Measurements from ENCODE around the gene ACSL1. TPM values are rescaled to one million over a fixed set of nuclear protein-coding genes. Genes with fewer than 3 reads are reported as not detected.

ACSL1 gene, protein sequence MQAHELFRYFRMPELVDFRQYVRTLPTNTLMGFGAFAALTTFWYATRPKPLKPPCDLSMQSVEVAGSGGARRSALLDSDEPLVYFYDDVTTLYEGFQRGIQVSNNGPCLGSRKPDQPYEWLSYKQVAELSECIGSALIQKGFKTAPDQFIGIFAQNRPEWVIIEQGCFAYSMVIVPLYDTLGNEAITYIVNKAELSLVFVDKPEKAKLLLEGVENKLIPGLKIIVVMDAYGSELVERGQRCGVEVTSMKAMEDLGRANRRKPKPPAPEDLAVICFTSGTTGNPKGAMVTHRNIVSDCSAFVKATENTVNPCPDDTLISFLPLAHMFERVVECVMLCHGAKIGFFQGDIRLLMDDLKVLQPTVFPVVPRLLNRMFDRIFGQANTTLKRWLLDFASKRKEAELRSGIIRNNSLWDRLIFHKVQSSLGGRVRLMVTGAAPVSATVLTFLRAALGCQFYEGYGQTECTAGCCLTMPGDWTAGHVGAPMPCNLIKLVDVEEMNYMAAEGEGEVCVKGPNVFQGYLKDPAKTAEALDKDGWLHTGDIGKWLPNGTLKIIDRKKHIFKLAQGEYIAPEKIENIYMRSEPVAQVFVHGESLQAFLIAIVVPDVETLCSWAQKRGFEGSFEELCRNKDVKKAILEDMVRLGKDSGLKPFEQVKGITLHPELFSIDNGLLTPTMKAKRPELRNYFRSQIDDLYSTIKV
- total RNA-seq, result 477 TPM
- long read RNA-seq, transcript ACSL1-202 (20 exons, 3,636 nt), result minor isoform, 6 of 832 reads
- long read RNA-seq, transcript ACSL1-209 (3 exons, 2,796 nt), result minor isoform, 6 of 832 reads
- long read RNA-seq, transcript ACSL1-201 (21 exons, 3,832 nt), result major isoform, 291 of 832 reads
- long read RNA-seq, partial matches to known transcripts, result 121 of 832 reads
- long read RNA-seq, other reads (novel, unspliced or antisense), result 406 of 832 reads

DNA sequence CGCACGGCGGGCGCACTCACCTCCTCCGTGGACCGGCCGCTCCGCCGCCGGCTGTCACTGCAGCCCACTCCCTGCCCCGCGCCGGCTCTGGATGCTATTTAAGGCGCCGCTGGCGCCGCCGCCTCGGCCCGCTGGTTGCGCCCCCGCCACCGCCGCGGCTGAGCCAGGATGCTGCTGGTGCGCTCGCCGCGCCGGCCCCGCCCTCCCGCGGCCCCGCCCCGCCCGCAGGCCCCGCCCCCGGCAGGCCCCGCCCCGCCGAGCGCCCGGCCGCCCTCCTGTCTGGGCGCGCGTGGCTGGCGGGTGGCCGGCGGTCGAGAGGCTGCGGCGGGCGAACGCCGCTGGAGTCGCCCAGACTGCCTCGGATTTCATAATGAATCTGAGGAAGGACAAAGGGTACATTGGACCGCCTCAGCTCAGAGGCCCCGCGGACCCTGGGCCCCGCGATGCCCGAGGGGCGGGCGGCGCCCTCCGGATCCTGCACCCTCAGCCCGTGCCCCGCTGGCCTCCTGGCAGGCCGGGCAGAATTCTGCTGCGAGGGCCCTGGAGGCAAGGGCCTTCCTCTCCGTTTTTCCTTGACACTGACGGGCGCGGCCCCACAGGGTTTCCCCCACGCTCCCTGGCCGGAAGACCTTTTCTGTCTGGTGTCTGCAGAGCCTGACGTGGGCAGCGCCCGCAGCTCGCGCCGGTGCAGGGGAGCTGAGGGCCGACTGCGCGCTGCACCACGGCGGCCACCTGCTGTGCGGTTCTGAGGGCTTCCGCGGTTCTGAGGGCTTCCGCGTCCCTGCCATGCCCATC lies at the start of gene ACSL1:
TSS of gene ACSL1 (minus strand) at position 73 of the 795 bp plus-strand sequence. CDS start 22,454 bp downstream, outside the sequence.
- intact Hi-C loops (cut with micrococcal nuclease), result no loop called here
- DNase-seq (peak; percentile 95), ATAC-seq (peak; percentile 89)

DNA sequence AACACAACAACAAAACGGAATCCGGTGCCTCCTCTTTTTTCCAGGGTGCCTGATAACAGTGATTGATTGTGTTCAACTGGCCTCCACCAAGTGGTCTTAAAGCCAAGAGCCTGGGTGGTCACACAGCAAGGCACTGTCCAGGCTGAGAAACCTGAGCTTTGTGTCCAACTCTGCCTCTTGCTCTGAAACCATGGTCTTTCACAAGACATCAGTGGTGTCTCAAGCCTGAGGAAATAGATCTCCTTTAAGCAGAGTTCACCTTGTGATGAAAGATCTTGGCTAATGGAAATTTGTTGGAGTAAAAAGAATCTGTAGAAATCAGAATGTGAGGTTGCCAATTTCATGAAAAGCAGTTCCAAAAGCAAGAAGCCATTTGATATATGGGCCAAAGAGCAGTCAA lies 47.3 kb upstream of the ACSL1 start:
- DNase-seq, result no peak

DNA sequence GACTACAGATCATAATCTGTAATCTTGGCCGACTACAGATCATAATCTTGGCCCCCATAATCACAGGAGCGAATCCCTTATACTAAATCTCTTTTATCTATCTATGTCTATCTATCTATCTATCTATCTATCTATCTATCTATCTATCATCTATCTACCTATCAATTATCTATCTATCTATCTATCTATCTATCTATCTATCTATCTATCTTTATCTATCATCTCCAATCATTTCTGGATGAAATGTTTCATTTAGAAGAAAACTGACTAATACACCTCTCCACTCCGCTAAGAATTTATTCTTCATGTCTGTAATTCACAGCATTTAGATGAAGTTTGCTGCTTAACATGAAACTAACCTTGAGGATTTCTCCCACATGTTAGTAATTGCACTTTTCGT lies 45.0 kb upstream of the ACSL1 start:
- intact Hi-C loops (cut with micrococcal nuclease), result no loop called here
- DNase-seq (no peak), ATAC-seq (no peak)

More for the DNA sequence above, 47.3 kb upstream of the ACSL1 start:
- intact Hi-C loops (cut with micrococcal nuclease), result no loop called here
- no peak for ATAC-seq

DNA sequence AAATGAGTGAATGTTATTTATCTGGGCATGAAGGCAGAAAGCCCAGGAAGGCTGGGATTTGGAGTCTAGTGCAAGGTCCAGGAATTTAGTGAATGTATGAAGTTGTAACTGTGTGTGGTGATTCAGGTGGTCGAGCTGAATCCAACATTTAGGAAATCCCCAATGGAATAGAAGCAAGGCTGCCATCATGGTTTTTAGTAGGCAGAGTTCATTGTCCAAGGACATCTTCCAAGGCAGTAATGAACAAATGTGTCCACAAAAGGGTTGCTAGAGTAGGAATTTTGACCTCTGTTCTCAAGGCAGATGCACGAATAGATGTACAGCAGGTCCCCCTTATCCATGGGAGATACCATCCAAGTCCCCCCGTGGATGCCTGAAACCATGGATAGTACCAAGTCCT lies 42.9 kb upstream of the ACSL1 start:
- no peak for DNase-seq
- intact Hi-C loops (cut with micrococcal nuclease), result no loop called here
- no peak for ATAC-seq

DNA sequence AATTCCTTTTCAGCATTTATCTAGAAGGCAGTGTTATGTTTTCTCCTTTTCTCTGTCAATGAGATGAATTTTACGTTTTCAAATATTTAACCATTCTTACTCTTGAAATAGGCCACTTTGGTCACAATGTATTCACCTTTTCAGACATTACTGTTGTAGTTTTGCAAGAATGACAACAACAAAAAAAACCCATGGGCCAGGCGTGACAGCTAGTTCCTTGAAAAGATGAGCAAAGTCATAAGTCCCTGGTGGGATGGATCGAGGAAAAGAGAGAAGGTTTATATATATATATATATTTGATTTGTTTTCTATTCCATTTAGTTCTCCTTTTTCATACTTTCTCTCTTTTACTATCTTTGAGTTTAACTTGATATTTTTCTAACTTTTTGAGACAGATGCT lies 38.1 kb upstream of the ACSL1 start:
- intact Hi-C loops (cut with micrococcal nuclease), result no loop called here
- no peak for DNase-seq
- ATAC-seq, result no peak

DNA sequence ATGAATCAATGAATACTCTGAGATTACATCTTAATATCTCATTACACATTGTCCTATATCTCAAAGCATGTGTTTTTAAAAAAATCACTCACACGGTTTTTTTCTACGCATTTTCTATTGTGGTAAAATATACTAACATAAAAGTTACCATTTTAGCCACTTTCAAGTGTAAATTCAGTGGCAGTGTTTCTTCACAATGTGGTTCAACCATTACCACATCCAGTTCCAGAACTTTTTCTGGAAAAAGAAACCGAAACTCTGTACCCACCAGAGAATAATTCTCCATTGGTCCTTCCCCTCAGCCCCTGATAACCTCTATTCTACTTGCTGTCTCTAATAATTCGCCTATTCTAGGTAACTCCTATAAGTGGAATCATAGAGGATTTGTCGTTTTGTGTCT lies 35.3 kb upstream of the ACSL1 start:
- DNase-seq (no peak), ATAC-seq (no peak)
- intact Hi-C loops (cut with micrococcal nuclease), result no loop called here

DNA sequence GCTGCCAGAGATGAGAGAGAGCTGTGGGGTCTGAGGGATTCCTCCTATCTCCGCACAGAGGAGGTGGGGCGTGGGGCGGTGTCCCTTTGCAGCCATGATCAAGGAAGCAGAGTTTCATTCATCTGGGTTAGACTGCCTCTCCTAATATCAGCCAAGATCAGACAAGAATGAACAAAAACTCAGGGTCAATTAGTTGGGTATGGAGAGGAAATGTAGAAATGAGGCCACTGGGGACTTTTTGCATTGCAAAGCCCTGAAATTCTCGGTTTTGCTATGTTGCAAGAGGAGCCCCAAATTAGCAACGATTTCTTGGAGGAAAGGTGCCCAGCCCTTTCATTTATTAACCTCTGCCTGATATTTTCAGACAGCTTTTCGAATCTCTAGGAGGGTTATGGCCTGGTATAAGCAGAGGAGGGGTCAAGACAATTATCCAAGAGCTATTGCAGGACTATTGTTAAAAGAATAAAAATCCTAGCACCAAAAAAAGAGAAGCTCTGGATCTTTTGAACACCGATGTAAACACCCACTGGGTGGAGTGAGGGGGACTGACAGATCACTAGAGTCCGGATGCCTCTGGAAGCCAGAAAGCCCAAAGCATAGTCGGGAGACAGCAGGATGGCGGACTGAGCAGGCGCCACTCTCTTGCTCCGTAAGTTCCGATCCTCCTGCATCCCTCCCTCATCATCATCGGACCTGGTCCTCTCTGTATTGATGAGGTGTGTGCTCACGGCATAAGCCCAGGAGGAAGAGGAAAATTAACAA lies 34.4 kb upstream of the ACSL1 start:
- ATAC-seq, result no peak
- no peak for DNase-seq
- intact Hi-C loops (cut with micrococcal nuclease), result no loop called here

DNA sequence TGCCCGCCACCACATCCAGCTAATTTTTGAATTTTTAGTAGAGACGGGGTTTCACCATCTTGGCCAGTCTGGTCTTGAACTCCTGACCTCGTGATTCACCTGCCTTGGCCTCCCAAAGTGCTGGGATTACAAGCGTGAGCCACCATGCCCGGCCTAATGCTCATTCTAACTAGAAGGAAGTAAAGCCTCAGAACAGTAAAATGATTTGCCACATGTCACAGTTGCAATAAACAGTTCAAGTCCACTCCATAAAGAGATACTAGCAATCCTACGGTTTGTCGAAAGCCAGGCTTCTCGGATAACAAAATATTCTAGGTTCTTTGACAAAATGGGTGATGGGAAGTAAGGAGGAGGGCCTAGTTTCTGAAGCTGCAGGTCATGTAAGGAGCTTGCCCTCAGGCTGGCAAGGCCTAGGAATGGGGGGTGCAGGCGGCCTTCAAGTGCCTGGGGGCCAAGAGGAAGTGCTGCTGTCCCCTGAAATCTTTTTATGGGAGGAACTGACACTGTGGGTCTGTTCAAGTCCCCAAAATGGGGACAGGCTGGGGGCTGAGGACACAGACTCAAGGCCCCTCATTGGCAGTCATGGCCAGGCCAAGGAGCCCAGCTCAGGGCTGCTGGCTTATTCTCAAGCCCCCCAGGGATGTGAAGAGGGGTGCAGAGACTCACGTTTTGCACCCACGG lies 31.8 kb upstream of the ACSL1 start:
- ATAC-seq (no peak), DNase-seq (no peak)
- intact Hi-C loops (cut with micrococcal nuclease), result no loop called here

DNA sequence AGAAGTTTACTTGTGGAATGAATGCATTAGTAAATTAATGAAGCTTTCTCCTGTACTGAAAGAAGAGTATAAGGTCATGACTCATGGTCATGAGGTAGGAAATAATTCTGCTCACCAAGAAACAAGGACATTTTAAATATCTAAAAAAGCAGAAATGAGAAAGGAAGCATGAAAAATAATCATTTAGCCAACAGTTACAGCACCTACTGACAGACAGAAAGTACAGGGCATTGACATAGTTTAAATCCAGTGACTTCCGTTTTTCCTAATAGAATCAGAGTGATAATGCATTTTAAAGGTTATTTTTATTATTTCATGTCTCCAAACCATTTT lies 30.5 kb upstream of the ACSL1 start:
- ATAC-seq (peak; percentile 26), DNase-seq (no peak)
- intact Hi-C loops (cut with micrococcal nuclease), result no loop called here

DNA sequence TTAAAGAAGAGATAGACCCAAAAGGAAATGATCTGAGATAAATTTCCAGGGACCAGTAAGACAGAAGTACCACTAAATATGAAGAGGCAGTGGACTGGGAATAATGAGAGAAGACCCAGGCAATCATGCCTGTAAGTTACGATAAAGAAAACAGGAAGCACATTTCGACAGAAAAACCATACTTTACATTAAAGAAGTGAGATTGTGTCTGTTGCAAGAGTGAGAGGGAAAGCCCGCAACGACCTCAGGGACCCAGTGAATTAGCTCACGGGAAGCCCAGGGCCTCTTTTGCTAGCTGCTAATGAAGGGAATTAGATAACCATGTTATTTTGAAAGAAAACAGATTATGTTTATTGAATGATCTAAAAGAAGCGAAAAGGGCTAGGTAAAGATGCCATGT lies 28.9 kb upstream of the ACSL1 start:
- peak; percentile 22 for ATAC-seq
- DNase-seq, result no peak
- intact Hi-C loops (cut with micrococcal nuclease), result no loop called here

DNA sequence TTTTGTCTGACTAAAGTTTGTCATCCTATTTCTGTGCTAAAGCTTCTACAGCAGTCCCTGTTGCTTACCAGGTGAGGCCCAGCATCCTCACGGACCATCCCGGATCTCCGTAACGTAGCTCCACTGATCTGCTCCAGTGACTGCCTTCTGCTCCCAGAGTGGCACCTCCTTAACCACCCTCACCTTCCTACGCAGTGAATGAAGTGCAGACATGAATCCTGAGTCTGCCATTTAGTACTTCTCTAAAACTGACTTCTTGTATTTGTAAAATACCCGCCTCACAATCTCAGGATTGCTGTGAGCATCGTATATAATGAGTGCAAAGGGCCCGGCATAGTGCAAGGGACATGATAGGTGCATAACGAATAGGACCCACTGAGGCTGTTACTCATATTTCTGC lies 27.7 kb upstream of the ACSL1 start:
- DNase-seq (no peak), ATAC-seq (no peak)

DNA sequence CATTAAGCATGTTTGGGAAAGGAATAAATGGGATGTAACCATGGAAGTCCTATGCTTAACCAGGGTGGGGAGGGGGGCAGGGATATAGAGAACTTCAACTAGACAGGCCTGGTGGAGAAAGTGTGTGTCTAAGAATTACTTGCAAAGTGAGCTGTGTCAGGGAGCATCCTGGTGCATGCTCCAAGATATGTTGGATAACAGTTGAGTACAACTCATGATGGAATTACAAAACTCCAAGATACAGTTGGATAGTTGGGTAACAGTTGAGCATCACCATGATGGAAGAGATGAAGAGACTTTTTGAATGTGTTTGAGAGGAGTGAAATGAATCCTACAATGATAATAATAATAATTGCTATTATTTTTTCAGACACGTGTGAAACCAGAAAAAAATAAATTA lies 26.1 kb upstream of the ACSL1 start:
- DNase-seq, result no peak
- intact Hi-C loops (cut with micrococcal nuclease), result no loop called here
- no peak for ATAC-seq

More for the DNA sequence above, 27.7 kb upstream of the ACSL1 start:
- intact Hi-C loops (cut with micrococcal nuclease), result no loop called here

DNA sequence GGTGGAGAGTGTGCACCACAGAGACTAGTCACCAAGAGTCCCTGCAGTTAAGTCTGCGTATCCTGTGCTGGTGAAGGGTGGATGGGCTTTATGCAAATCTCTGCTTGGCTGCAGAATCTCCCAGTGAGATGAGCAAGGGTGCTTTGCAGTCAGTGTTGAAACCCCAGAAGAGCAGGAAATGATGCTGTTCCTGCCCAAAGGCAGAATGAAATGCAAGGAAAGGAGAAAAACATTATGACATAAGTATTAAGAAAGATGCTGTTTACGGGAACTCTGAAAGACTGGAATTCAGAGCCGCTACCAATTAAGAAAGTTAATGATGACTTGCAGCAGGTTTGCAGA lies 25.4 kb upstream of the ACSL1 start:
- intact Hi-C loops (cut with micrococcal nuclease), result no loop called here
- peak; percentile 62 for ATAC-seq
- DNase-seq, result no peak

DNA sequence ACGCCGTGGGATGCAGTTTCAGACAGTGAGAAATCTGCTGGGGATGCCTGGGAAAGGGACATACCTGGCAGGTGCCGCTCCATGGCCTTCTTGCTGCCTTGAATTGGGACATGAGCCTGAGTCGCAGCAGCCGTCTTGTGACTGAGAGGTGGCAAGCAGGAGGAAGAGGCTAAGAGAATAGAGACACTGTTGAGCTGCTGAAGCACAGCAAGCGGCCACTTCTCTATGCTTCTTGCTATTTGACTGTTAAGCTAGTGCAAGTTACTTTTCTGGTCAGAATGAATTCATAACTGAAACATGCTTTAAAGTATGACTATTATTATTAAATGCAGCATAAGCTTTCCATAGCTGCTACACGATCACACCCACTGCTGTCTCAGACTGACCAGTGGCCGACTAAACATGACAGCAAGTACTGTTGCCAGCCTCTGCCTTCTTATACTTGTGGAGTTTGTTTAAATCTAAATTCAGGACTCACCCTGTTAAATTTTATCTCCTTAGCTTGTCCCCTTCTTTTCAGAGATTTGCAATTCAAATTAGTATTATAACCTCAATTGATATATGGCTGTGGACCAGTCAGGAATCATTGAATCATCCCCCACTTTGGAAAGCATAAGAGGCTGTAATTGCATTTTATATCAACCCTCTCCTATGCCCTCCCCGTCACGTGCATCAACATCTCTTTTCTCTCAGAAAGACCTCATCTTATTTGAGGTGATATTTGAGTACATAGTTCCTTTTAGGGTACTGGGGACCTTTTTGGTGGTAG lies 24.8 kb upstream of the ACSL1 start:
- ATAC-seq (no peak), DNase-seq (peak; percentile 30)
- intact Hi-C loops (cut with micrococcal nuclease), result no loop called here

DNA sequence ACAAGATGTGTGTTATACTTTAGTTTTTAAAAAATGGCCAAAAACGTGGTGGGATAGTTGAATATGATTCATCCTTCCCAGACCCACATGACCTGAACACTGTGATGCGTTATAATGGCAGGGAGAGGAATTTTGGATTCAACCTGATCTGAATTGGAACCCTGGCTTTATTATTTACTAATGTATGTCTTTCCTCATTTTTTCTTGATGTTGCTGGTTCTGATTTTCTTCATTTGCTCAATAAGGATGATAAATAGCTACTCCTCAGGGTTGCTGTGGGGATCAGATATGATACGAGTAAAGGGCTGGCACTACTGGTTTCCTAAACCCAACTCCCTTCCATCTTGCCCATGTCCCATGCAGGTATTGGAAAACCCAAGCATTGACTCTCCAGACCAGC lies 24.2 kb upstream of the ACSL1 start:
- no peak for DNase-seq
- intact Hi-C loops (cut with micrococcal nuclease), result no loop called here
- no peak for ATAC-seq

DNA sequence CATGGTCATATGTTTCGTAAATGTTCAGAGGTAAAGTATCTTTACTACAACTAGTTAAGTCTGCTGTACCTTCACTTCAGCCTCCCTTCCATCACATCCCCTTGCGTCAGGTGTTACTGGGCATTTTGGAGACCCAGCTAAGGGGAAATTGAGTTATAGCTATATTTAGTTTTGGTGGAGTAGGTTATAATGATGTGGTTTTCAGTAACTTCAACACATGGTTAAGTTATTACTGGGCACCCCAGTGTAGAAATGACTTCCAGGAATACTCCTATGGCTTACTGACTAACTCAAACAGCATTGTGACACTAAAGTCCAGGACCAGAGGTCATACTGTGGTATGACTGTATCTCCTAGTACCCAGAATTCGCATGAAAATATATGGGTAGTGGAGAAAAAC lies 23.4 kb upstream of the ACSL1 start:
- ATAC-seq (no peak), DNase-seq (no peak)
- intact Hi-C loops (cut with micrococcal nuclease), result no loop called here

DNA sequence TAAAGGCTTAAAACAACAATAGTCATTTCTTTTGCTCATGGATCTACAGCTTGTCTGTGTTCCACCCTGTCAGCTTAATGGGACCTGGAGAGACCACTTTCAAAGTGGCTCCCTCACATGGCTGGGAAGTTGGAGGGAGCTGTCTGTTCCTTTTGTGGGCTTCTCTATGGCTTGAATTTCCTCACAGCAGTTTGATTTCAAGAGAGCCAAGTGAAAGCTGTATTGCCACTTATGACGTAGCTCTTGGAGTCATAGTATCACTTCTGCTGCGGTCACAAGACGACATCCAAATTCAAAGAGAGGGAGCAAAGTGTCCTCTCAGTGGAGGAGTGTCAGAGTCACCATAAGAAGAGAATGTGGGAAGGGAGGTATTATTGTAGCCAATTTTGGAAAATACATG lies 22.7 kb upstream of the ACSL1 start:
- intact Hi-C loops (cut with micrococcal nuclease), result no loop called here
- DNase-seq (no peak), ATAC-seq (peak; percentile 39)

DNA sequence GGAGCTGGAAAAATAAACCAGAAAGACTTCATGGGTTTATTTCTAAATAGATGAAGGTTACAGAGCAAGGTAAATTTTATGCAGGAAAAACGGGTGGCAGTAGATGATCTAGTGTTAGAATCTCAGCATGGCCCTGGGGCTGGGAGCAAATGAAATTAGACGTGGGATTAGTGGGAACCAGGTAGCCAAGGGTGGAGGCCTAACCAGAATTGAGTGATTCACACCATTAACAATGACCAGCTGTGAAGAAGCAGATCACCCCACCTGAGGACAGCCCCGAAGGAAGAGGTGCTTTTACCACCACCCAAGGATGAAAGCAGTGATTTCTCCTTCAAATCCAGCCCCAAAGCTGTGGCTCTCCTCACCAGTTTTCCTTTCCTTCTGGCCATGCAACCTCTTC lies 20.8 kb upstream of the ACSL1 start:
- ATAC-seq (no peak), DNase-seq (no peak)
- intact Hi-C loops (cut with micrococcal nuclease), result no loop called here

Measured in left ventricle myocardium superior (tissue), 1 donor.